Choroid plexus epithelial cell (primary cell): ENCODE data around the gene PACC1.

ENCODE experiments used
- DNase-seq: peaks from one replicate; pipeline ENCODE4 v3.0.0-alpha.2; 2010; ENCODE audit warnings: low read depth
- H3K4me3 ChIP-seq: 2 replicates; pipeline ENCODE4 v1.5.1; 2011; ENCODE audit warnings: low read depth, mild to moderate bottlenecking, control low read depth, low read length, moderate library complexity
- TF ChIP-seq, protein P1 (sequence below): conservative IDR thresholded peaks from 2 replicates; pipeline ENCODE4 v1.5.1; 2011; ENCODE audit warnings: low read depth, mild to moderate bottlenecking, control low read depth, inconsistent platforms, low read length, moderate library complexity

Gene PACC1

DNA sequence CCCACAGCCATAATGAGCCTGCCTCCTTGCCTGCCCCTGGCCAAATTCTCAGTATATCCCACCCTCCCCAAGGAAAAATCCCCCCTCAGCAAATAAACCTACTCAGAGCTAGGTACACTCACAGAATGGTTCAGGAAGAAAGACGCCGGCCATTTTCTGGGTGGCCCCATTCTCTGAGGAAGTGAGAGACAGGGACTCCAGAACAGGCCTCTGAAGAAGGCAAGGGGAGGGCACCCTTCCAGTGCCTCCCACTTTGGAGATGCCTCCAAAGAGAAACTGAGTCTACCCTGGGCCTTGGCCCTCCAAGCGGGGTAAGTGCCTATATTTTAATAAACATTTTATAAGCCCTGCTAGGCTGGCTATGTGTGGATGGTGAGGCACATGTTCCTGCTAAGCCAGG lies 2.3 kb downstream of the PACC1 start:
- no peak overlapping the region for H3K4me3 ChIP-seq
- DNase-seq, result no peak
- TF ChIP-seq, protein P1, sequence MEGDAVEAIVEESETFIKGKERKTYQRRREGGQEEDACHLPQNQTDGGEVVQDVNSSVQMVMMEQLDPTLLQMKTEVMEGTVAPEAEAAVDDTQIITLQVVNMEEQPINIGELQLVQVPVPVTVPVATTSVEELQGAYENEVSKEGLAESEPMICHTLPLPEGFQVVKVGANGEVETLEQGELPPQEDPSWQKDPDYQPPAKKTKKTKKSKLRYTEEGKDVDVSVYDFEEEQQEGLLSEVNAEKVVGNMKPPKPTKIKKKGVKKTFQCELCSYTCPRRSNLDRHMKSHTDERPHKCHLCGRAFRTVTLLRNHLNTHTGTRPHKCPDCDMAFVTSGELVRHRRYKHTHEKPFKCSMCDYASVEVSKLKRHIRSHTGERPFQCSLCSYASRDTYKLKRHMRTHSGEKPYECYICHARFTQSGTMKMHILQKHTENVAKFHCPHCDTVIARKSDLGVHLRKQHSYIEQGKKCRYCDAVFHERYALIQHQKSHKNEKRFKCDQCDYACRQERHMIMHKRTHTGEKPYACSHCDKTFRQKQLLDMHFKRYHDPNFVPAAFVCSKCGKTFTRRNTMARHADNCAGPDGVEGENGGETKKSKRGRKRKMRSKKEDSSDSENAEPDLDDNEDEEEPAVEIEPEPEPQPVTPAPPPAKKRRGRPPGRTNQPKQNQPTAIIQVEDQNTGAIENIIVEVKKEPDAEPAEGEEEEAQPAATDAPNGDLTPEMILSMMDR, result no peak

DNA sequence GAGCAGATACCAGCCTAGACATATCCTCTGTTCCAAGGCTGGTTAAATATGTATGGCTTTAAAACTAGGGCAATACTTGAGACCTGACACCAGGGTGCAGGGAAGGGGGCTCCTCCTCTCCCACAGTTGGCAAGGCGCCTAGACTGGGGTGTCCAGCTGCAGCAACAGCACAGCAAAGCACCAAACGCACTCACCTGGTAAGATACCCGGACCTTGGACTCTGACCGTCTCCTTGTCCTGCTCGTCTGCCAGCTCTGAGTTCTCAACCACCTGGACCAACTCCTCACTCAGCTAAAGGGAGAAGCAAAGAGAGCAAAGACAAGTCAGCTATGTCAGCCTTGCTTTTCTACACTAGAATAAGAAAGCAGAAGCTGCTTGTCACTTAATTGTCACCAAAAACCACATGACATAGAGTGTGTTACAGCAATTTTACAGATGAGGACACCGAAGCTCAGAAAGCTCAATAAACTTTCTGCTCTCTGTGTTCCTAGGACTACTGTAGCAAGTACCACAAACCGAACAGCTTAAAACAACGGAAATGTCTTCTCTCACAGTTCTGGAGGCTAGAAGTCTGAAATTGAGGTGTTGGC lies 4.4 kb downstream of the PACC1 start:
- TF ChIP-seq, protein P1, result no peak

DNA sequence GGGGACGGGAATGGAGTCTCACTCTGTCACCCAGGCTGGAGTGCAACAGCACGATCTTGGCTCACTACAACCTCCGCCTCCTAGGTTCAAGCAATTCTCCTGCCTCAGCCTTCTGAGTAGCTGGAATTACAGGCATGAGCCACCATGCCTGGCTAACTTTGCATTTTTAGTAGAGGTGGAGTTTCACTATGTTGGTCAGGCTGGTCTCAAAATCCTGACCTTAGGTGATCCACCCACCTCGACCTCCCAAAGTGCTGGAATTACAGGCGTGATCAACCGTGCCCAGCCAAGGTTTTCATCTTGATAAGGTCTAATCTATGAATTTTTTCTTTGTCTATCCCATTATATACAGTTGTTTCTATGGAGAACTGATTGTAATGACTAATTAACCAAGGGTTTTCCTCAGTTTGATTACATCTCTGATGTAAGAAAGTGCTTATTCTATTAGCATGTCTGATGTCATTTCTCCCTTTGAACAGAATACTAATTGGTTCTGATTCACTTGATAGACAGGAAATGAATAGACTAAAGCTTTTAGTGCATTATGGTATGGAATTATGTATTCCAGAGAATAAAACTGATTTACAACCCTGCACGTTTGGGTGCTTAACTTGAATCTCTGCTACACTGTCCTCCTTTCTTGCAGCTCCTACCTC lies 11.9 kb downstream of the PACC1 start:
- TF ChIP-seq, protein P1, result no peak
- H3K4me3 ChIP-seq, result no peak overlapping the region
- DNase-seq, result no peak

More for the DNA sequence above, 4.4 kb downstream of the PACC1 start:
- no peak for DNase-seq
- no peak overlapping the region for H3K4me3 ChIP-seq

DNA sequence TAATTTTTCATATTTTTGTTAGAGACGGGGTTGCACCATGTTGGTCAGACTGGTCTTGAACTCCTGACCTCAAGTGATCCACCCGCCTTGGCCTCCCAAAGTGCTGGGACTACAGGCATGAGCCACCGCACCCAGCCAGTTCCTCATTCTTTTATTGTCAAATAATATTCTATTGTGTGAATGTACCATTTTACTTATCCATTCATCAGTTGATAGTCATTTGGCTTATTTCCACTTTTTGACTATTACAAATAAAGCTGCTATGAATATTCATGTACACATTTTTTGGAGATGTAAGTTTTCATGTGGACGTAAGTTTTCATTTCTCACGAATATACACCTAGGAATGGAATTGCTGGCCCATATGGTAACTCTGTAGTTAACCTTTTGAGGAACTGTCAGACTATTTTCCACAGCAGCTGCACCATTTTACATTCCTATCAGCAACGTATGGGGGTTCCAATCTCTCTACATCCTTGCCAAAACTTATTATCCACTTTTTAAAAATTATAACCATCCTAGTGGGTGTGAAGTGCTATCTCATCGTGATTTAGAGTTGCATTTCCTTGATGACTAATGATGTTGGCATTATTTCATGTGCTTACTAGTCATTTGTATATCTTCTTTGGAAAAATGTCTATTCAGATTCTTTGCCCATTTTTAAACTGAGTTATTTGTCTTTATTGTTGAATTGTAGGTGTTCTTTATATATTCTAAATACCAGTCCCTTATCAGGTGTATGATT lies 12.7 kb downstream of the PACC1 start:
- TF ChIP-seq, protein P1, result no peak
- H3K4me3 ChIP-seq, result no peak overlapping the region
- DNase-seq, result peak; percentile 61

DNA sequence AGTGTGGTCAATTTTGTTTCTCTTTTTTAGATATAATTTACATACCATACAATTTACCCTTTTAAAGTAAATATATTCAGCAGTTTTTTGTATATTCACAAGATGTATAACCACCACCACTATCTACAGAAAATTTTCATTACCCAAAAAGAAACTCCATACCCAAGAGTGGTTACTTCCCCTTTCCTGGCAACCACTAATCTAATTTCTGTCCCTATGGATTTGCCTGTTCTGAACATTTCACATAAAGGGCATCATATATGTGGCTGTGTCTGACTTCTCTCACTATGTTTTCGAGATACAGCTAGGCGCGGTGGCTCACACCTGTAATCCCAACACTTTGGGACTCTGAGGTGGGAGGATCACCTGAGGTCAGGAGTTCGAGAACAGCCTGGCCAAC lies 13.6 kb downstream of the PACC1 start:
- no peak overlapping the region for H3K4me3 ChIP-seq
- TF ChIP-seq, protein P1, result no peak
- DNase-seq, result no peak

DNA sequence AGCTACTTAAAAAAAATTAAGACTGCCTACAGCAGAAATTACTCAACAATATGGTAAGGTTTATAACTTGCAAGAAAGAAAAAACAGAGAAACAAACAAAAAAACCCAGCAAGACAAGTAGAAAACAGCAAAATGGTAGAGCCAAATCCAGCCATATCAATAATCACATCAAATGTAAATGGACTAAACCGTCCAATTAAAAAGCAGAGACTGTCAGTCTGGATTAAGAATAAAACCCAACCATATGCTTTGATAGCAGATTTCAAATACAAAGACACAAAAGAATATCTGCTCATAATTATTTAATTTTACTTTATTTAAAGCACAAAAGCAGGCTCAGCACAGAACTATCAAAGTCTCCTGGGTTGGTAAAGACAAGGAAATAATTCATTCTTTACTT lies 17.5 kb downstream of the PACC1 start:
- TF ChIP-seq, protein P1, result no peak
- H3K4me3 ChIP-seq, result no peak overlapping the region
- DNase-seq, result no peak
